ENCODE results near the gene SP1.
"Not testable (repeated sequence)": the region's sequence is repeated elsewhere in the genome, so short reads cannot be mapped to it uniquely, and the experiment has no call there.

The SP1 gene

GRCh38 chr12:53380104-53380793, at the start of gene SP1:
TSS of gene SP1 (plus strand) at chr12:53380176. CDS start at chr12:53380292, 116 bp downstream.
- DNase-seq (ENCODE audit: low read depth in 2 of 2) = peak; percentile 62 to 99

GRCh38 chr12:53330671-53331070, 49.3 kb upstream of the SP1 start:
- DNase-seq (ENCODE audit: low read depth in 2 of 2) = no peak

GRCh38 chr12:53332339-53332738, 47.6 kb upstream of the SP1 start:
- DNase-seq (ENCODE audit: low read depth in 2 of 2) = not testable (repeated sequence)

GRCh38 chr12:53332744-53333143, 47.2 kb upstream of the SP1 start:
- no peak for DNase-seq (ENCODE audit: low read depth in 2 of 2)

- no peak for DNase-seq (ENCODE audit: low read depth in 2 of 2)
Observed at GRCh38 chr12:53333289-53333688, 46.7 kb upstream of the SP1 start.

GRCh38 chr12:53333845-53334244, 46.1 kb upstream of the SP1 start:
- DNase-seq (ENCODE audit: low read depth in 2 of 2) = no peak

GRCh38 chr12:53334822-53335221, 45.2 kb upstream of the SP1 start:
- DNase-seq (ENCODE audit: low read depth in 2 of 2) = no peak

GRCh38 chr12:53336181-53336681, 43.7 kb upstream of the SP1 start, which contains the start of gene SP7:
TSS of gene SP7 (minus strand) at chr12:53336354. CDS start at chr12:53335646, 708 bp downstream.
- DNase-seq (ENCODE audit: low read depth in 2 of 2) = no peak

GRCh38 chr12:53338017-53338416, 42.0 kb upstream of the SP1 start:
- no peak for DNase-seq (ENCODE audit: low read depth in 2 of 2)

GRCh38 chr12:53338916-53339315, 41.1 kb upstream of the SP1 start:
- DNase-seq (ENCODE audit: low read depth in 2 of 2) = no peak

- DNase-seq (ENCODE audit: low read depth in 2 of 2) = no peak
Observed at GRCh38 chr12:53340398-53340797, 39.6 kb upstream of the SP1 start.

GRCh38 chr12:53343449-53343848, 36.5 kb upstream of the SP1 start:
- no peak for DNase-seq (ENCODE audit: low read depth in 2 of 2)

GRCh38 chr12:53343969-53344368, 36.0 kb upstream of the SP1 start:
- no peak for DNase-seq (ENCODE audit: low read depth in 2 of 2)

GRCh38 chr12:53344487-53344823, 35.5 kb upstream of the SP1 start:
- no peak for DNase-seq (ENCODE audit: low read depth in 2 of 2)

- peak; percentile 31 to 51 for DNase-seq (ENCODE audit: low read depth in 2 of 2)
Observed at GRCh38 chr12:53344824-53345485, 35.0 kb upstream of the SP1 start.

GRCh38 chr12:53345486-53346188, 34.3 kb upstream of the SP1 start:
- no peak for DNase-seq (ENCODE audit: low read depth in 2 of 2)

GRCh38 chr12:53346491-53346890, 33.5 kb upstream of the SP1 start:
- no peak for DNase-seq (ENCODE audit: low read depth in 2 of 2)

- DNase-seq (ENCODE audit: low read depth in 2 of 2) = no peak
Observed at GRCh38 chr12:53347905-53348304, 32.1 kb upstream of the SP1 start.

- peak; percentile 50 to 64 for DNase-seq (ENCODE audit: low read depth in 2 of 2)
Observed at GRCh38 chr12:53352331-53353256, 27.4 kb upstream of the SP1 start.

GRCh38 chr12:53353257-53353655, 26.7 kb upstream of the SP1 start:
- DNase-seq (ENCODE audit: low read depth in 2 of 2) = no peak

- no peak for DNase-seq (ENCODE audit: low read depth in 2 of 2)
Observed at GRCh38 chr12:53355121-53355520, 24.9 kb upstream of the SP1 start.

Measured in stimulated activated CD8-positive, alpha-beta memory T cell treated with anti-CD3 and anti-CD28 coated beads, Interleukin-7, amount 100 ng/mL, for 1 hour (primary cell).